ENCODE data around the gene PKD1L1. TPM values are rescaled to one million over a fixed set of nuclear protein-coding genes. Genes with fewer than 3 reads are reported as not detected.

PKD1L1 gene
- total RNA-seq, 3 donors from 2014 or later (not counting 1 experiment from before 2014, with no cell fraction given) = 0.33 to 0.48 (median 0.38) TPM

DNA sequence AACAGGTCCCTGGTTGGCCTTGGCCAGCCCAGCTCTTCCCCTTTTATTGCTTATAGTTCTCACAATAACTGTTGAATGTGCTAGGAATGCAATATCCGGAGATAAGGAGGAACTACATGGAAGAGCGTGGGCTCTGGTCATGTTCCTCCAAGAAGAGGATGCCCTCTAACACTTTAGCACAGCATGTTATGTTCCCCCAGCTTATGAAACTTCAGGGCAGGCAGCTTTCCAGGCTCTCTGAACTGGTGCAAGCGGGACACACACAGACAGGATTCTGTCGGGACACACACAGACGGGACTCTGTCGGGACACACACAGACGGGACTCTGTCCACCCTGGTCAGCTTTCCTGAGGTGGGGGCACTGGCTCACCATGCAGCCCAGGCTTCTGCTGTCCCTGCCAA, 141.6 kb downstream of the PKD1L1 start:
- H3K36me3 Mint-ChIP-seq = no peaks in the 10 kb centered on the region
- Histone ChIP-seq H3K36me3 (ENCODE audit: control insufficient read depth, insufficient read depth, low read length) (no peaks in the 10 kb centered on the region), H3K4me1 (ENCODE audit: control insufficient read depth, insufficient read depth, low read length) (peaks cover 7% of the 10 kb centered on the region), H3K4me3 (ENCODE audit: low read length) (no peak overlapping the region), H3K9me3 (ENCODE audit: control insufficient read depth, insufficient read depth, low read length) (no peaks in the 10 kb centered on the region), H3K27me3 (ENCODE audit: control insufficient read depth, insufficient read depth, low read length) (no peaks in the 10 kb centered on the region), H3K27ac (ENCODE audit: low read length) (no peak overlapping the region)
- H3K9me3 Mint-ChIP-seq = no peaks in the 10 kb centered on the region
- H3K27me3 Mint-ChIP-seq (ENCODE audit: low read depth in 2 of 2) = peaks cover 4 to 14% of the 10 kb centered on the region in 2 donors
- no peak for TF ChIP-seq CTCF (IDR thresholded peaks at IDR 0.05)
- intact Hi-C loops (cut with micrococcal nuclease) = no loop called here
- WGBS (ENCODE audit: insufficient coverage) = 43% methylated on average over 7 of the region's 7 CpGs
- H3K4me3 Mint-ChIP-seq = no peak overlapping the region
- ATAC-seq (no peak), DNase-seq (no peak)
- no peaks in the 10 kb centered on the region for H3K4me1 Mint-ChIP-seq
- no peak overlapping the region for H3K27ac Mint-ChIP-seq

DNA sequence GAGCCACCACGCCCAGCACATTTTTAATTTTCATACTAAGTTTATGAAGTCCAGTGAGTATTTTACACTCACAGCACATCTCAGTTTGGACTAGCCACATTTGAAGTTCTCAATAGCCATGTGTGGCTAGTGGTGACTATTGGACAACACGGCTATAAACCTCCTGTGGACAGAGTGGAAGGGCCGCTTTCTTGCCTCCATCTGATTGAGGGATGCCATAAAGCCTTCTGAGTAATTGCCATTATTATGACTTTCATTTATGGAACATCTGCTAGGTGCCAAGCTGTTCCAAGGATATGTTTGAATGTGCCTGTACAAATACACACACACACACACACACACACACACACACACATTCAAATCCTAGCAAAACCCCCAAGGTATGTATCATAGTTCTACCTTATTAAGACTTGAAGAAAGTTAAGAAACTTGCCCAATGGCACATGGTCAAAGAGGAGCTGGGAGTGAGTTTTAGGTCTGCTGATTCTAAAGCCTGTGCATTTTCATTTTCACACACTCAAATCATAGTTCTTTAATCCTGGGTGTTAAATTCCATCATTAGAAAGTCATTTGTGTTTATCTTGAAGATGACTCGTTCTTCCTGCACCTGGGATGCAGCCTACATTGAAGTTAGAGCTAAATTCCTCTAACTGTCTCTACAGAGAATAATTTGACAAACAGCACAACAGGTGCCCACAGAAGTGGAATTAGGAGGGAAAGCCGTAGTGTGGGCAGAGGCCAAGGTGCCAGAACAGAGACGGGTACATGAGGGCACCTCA, 143.3 kb downstream of the PKD1L1 start:
- no peak overlapping the region for H3K4me3 ChIP-seq (ENCODE audit: low read length)
- Mint-ChIP-seq H3K4me1 (no peaks in the 10 kb centered on the region), H3K27ac (no peak overlapping the region), H3K4me3 (no peak overlapping the region), H3K36me3 (no peaks in the 10 kb centered on the region), H3K9me3 (no peaks in the 10 kb centered on the region), H3K27me3 (ENCODE audit: low read depth in 2 of 2) (peaks cover 4 to 14% of the 10 kb centered on the region in 2 donors)
- 89% methylated on average over 6 of the region's 6 CpGs for WGBS (ENCODE audit: insufficient coverage)
- no peak overlapping the region for H3K27ac ChIP-seq (ENCODE audit: low read length)
- peaks cover 7% of the 10 kb centered on the region for H3K4me1 ChIP-seq (ENCODE audit: control insufficient read depth, insufficient read depth, low read length)
- TF ChIP-seq CTCF (IDR thresholded peaks at IDR 0.05) = no peak
- no peak for DNase-seq
- H3K27me3 ChIP-seq (ENCODE audit: control insufficient read depth, insufficient read depth, low read length) = no peaks in the 10 kb centered on the region
- intact Hi-C loops (cut with micrococcal nuclease) = no loop called here
- no peak for ATAC-seq
- H3K36me3 ChIP-seq (ENCODE audit: control insufficient read depth, insufficient read depth, low read length) = no peaks in the 10 kb centered on the region
- no peaks in the 10 kb centered on the region for H3K9me3 ChIP-seq (ENCODE audit: control insufficient read depth, insufficient read depth, low read length)

- 88% methylated on average over 4 of the region's 4 CpGs for WGBS (ENCODE audit: insufficient coverage)
- Mint-ChIP-seq H3K36me3 (no peaks in the 10 kb centered on the region), H3K27ac (no peak overlapping the region), H3K4me1 (no peaks in the 10 kb centered on the region), H3K9me3 (no peaks in the 10 kb centered on the region), H3K27me3 (ENCODE audit: low read depth in 2 of 2) (peaks cover 4 to 14% of the 10 kb centered on the region in 2 donors), H3K4me3 (no peak overlapping the region)
- Histone ChIP-seq H3K36me3 (ENCODE audit: control insufficient read depth, insufficient read depth, low read length) (no peaks in the 10 kb centered on the region), H3K4me3 (ENCODE audit: low read length) (no peak overlapping the region), H3K4me1 (ENCODE audit: control insufficient read depth, insufficient read depth, low read length) (peaks cover 7% of the 10 kb centered on the region), H3K27me3 (ENCODE audit: control insufficient read depth, insufficient read depth, low read length) (no peaks in the 10 kb centered on the region), H3K27ac (ENCODE audit: low read length) (no peak overlapping the region), H3K9me3 (ENCODE audit: control insufficient read depth, insufficient read depth, low read length) (no peaks in the 10 kb centered on the region)
- no peak for TF ChIP-seq CTCF (IDR thresholded peaks at IDR 0.05)
- DNase-seq (no peak), ATAC-seq (no peak)
- intact Hi-C loops (cut with micrococcal nuclease) = no loop called here
Observed at GRCh38 chr7:47803846-47804245, 144.4 kb downstream of the PKD1L1 start.

- intact Hi-C loops (cut with micrococcal nuclease) = no loop called here
- DNase-seq (no peak), ATAC-seq (no peak)
- no peak overlapping the region for H3K4me3 Mint-ChIP-seq
- WGBS (ENCODE audit: insufficient coverage) = 94% methylated on average over 6 of the region's 6 CpGs
- no peak for TF ChIP-seq CTCF (IDR thresholded peaks at IDR 0.05)
- no peak overlapping the region for H3K27ac Mint-ChIP-seq
- H3K4me1 Mint-ChIP-seq = no peaks in the 10 kb centered on the region
- no peaks in the 10 kb centered on the region for H3K9me3 Mint-ChIP-seq
- H3K4me3 ChIP-seq (ENCODE audit: low read length) = no peak overlapping the region
- no peak overlapping the region for H3K27ac ChIP-seq (ENCODE audit: low read length)
- no peaks in the 10 kb centered on the region for H3K9me3 ChIP-seq (ENCODE audit: control insufficient read depth, insufficient read depth, low read length)
- no peaks in the 10 kb centered on the region for H3K36me3 Mint-ChIP-seq
- H3K27me3 Mint-ChIP-seq (ENCODE audit: low read depth in 2 of 2) = peaks cover 3 to 14% of the 10 kb centered on the region in 2 donors
- H3K4me1 ChIP-seq (ENCODE audit: control insufficient read depth, insufficient read depth, low read length) = peaks cover 7% of the 10 kb centered on the region
- no peaks in the 10 kb centered on the region for H3K27me3 ChIP-seq (ENCODE audit: control insufficient read depth, insufficient read depth, low read length)
- H3K36me3 ChIP-seq (ENCODE audit: control insufficient read depth, insufficient read depth, low read length) = no peaks in the 10 kb centered on the region
Observed at GRCh38 chr7:47803025-47803424, 145.2 kb downstream of the PKD1L1 start.
